Ecto neural progenitor cell (in vitro differentiated cells): ENCODE results near the gene KIAA0319L.
"Not testable (repeated sequence)": the region's sequence is repeated elsewhere in the genome, so short reads cannot be mapped to it uniquely, and the experiment has no call there.

Experiments
- DNase-seq: peaks from one replicate; pipeline ENCODE4 v3.0.0-alpha.2; 2018; ENCODE audit warnings: low spot score

KIAA0319L gene

DNA sequence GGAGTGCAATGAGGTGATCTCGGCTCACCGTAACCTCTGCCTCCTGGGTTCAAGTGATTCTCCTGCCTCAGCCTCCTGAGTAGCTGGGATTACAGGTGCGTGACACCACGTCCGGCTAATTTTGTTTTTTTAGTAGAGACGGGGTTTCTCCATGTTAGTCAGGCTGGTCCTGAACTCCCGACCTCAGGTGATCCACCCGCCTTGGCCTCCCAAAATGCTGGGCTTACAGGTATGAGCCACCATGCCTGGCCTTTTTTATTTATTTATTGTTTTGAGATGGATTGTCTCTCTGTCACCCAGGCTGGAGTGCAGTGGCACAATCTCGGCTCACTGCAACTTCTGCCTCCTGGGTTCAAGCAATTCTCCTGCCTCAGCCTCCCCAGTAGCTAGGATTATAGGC, 24.4 kb upstream of the KIAA0319L start:
- DNase-seq, result not testable (repeated sequence)

DNA sequence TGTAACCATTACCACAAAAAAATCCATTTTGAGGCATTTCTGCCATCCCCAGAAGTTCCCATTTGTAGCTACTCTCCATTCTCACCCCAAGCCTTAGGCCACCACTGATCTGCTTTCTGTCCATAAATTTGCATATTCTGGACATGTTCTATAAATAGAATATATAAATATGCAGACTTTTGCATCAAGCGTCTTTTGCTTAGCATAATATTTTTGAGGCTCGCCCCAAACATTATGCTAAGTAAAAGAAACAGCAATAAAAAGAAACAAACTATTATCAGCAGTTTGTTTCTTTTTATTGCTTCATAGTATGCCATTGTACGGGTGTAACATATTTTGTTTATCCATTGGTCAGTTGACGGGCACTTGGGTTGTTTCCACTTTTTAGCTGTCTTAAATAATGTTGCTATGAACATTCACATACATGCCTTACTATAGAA, 23.8 kb upstream of the KIAA0319L start:
- DNase-seq, result no peak

DNA sequence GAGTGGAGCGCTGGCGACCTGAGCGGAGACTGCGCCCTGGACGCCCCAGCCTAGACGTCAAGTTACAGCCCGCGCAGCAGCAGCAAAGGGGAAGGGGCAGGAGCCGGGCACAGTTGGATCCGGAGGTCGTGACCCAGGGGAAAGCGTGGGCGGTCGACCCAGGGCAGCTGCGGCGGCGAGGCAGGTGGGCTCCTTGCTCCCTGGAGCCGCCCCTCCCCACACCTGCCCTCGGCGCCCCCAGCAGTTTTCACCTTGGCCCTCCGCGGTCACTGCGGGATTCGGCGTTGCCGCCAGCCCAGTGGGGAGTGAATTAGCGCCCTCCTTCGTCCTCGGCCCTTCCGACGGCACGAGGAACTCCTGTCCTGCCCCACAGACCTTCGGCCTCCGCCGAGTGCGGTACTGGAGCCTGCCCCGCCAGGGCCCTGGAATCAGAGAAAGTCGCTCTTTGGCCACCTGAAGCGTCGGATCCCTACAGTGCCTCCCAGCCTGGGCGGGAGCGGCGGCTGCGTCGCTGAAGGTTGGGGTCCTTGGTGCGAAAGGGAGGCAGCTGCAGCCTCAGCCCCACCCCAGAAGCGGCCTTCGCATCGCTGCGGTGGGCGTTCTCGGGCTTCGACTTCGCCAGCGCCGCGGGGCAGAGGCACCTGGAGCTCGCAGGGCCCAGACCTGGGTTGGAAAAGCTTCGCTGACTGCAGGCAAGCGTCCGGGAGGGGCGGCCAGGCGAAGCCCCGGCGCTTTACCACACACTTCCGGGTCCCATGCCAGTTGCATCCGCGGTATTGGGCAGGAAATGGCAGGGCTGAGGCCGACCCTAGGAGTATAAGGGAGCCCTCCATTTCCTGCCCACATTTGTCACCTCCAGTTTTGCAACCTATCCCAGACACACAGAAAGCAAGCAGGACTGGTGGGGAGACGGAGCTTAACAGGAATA, 20.1 kb upstream of the KIAA0319L start:
- peak; percentile 65 for DNase-seq

DNA sequence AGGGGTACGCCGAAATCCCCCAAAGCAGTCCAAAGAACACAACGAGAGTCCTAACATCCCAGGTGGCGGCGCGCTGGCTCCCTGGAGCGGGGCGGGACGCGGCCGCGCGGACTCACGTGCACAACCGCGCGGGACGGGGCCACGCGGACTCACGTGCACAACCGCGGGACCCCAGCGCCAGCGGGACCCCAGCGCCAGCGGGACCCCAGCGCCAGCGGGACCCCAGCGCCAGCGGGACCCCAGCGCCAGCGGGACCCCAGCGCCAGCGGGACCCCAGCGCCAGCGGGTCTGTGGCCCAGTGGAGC, 19.5 kb upstream of the KIAA0319L start:
- DNase-seq, result not testable (repeated sequence)

DNA sequence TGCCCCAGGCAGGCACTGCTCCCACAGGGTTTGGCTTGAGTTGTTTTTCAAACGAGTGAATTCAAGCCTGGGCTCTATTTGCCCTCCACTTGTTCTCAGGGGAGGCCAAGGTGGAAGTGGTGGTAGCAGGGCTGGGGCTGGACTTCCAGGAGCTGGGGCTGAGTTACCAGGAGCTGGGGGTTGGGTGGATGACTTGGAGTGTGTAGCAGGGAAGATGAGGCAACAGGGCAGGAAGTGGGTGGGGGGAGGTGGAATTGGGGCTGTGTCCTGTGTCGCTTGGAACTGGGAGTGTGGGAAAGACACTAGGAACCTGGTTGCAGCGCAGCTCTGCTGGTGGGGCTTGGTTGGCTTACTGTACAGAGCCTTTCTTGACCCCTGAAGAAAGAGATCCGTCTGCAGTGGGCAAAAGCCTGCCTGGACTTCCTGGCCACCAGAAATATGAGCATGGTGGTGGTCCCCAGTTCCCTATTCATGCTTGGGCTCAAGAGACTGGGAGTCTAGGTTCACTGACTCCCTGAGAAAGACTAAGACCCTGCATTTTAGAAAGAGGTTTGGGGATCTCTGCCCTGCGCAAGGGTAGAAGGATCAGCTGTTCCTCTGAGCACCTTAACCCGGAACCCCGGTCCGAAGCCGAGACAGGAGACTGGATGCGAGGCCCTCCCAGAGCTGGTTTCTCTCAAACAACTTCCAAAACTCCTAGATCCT, 19.0 kb upstream of the KIAA0319L start:
- no peak for DNase-seq

DNA sequence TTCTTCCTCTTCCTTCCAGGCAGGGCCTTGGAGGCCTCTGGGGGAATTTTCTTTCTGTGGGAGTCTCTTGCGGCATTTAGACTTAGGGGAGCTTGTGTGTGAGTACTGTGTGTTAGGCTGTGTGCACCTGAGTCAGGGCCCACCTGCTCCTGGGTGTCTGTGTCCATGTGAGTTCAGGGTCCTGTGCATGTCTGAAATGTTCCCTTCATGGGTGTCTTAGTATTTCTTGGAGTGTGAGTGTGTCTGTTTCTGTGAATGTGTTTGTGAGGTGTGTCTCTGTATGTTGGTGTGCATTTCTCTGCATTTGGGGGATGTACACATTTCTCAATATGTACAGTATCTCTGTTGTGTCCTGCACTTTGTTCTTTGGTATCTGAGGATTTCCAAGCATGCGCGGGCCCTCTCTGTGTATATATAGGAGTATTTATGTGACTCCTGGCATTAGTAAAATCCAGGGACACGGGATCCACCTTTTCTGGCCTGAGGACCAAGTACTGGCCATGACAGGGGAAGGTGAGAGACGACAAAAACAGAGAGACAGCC, 18.3 kb upstream of the KIAA0319L start:
- no peak for DNase-seq

- no peak for DNase-seq
Observed at GRCh38 chr1:35574655-35575415, 17.6 kb upstream of the KIAA0319L start.

GRCh38 chr1:35574125-35574654, 17.0 kb upstream of the KIAA0319L start:
- no peak for DNase-seq

GRCh38 chr1:35573198-35574124, 16.3 kb upstream of the KIAA0319L start, which contains the start of gene TFAP2E:
TSS of gene TFAP2E (plus strand) at chr1:35573314. CDS start at chr1:35573578, 264 bp downstream.
- DNase-seq, result peak; percentile 69

DNA sequence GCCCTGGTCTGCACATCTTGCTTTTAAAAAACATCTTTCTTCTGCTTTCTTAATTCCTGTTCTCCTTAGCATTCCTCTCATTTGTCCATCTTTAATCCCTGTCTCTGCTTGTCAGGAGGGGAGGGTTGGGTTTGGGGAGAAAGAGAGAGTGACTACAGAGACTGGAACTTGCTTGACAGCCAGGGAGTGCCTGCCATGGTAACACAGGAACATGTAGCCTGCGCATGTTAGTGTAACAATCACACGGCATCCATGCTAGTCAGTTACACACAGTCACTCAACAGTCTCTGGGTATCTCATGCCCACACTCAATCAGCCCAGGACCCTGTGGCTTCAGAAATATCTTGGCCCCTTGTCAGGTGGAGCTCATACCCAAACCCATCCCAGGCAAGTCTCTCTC, 15.1 kb upstream of the KIAA0319L start:
- no peak for DNase-seq

- no peak for DNase-seq
Observed at GRCh38 chr1:35571263-35571662, 14.1 kb upstream of the KIAA0319L start.

- DNase-seq, result no peak
Observed at GRCh38 chr1:35570589-35571137, 13.5 kb upstream of the KIAA0319L start.

DNA sequence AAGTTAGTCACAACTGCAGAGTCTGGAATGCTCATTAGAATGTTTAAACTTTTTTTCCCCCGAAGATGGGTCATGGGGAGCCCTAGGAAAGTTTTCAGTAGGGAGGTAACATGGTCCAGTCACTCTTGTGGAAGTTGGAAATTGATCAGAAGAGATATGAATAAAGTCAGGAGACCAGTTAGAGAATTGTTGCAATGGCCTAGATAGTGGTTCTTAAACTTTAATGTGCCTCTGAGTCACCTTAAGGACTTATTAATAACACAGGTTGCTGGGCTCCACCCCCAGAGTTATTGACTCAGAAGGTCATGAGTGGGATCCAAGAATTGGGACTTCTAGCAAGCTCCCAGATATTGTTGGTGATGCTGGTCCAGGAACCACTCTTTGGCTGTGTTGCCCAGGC, 12.7 kb upstream of the KIAA0319L start:
- DNase-seq, result no peak

- peak; percentile 83 for DNase-seq
Observed at GRCh38 chr1:35568975-35569395, 11.8 kb upstream of the KIAA0319L start.

DNA sequence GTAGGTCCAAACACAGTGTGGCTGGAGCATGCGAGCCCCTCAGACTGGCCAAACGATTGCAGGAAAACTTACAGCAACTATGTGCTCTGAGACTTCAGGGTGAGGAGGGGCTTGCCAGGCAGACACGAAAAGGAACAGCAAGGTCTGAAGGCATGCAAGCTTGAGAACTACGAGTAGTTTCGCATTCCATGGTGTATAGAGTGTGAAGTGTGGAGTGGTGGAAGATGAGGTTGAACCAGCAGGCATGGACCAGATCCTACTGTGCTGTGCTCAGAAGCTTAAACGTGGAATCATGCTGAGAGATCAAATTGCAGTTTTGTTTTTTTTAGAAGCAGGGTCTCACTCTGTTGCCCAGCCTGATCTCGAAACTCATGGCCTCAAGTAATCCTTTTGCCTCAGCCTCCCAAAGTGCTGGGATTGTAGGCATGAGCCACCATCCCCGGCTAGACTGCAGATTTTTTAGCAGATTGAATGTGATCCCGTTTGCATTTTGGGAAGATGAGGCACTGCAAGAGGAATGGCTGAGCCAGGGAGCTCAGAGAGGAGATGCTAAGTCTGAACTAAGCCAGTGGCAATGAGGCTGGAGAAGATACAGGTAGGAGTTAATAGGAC, 10.8 kb upstream of the KIAA0319L start:
- DNase-seq, result no peak

GRCh38 chr1:35565742-35566133, 8.5 kb upstream of the KIAA0319L start:
- DNase-seq, result no peak

DNA sequence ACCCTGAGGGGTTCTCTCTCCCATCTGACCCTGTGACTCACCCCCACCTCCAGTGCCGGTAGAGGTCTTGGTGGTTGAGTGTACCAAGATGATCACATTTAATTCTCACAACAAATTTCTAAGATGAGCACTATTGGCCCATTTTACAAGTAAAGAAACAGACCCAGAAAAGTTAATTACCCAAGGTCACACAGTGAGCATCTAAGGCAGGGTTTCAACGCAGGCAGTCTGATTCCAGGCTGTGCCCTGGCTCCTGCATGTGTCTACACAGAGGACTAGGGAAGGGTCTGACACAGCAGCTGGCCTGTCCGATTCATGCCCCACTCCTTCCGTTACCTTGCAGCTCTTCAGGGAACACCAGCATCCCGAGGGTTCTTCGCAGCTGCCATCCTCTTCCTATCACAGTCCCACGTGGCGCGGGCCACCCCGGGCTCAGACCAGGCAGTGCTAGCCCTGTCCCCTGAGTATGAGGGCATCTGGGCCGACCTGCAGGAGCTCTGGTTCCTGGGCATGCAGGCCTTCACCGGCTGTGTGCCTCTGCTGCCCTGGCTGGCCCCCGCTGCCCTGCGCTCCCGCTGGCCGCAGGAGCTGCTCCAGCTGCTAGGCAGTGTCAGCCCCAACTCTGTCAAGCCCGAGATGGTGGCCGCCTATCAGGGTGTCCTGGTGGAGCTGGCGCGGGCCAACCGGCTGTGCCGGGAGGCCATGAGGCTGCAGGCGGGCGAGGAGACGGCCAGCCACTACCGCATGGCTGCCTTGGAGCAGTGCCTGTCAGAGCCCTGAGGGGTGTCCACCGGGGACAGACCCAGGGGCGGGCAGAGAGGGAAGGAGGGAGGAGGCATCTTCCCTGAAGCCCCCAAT, 7.9 kb upstream of the KIAA0319L start:
- DNase-seq, result no peak

- DNase-seq, result peak; percentile 83
Observed at GRCh38 chr1:35564037-35564883, 7.1 kb upstream of the KIAA0319L start.
